WTC11 (cell line): ENCODE data around the gene TMEM260. TPM values are rescaled to one million over a fixed set of nuclear protein-coding genes. Genes with fewer than 3 reads are reported as not detected.

Source experiments
- ATAC-seq: fragments of 200-7000 bp; cut with Tn5 transposase; 2 replicates; pipeline ENCODE4 v1.10.0; 2021; ENCODE audit warnings: mild to moderate bottlenecking, moderate library complexity
- CTCF ChIA-PET: fragments of 300-600 bp; sonication (Branson Sonifier 250); formaldehyde crosslinking; loops from one replicate; lab custom pipeline; 2021; ENCODE audit warnings: antibody characterized with exemption; lab: Charles Lee
- POLR2A ChIA-PET: fragments of 350-600 bp; sonication (Branson Sonifier 250); formaldehyde crosslinking; loops from one replicate; lab custom pipeline; 2021; ENCODE audit warnings: antibody characterized with exemption; lab: Charles Lee
- DNase-seq: peaks from one replicate; pipeline ENCODE4 v3.0.0; 2021; ENCODE audit warnings: low spot score
- H3K27ac Mint-ChIP-seq: 2 replicates; pipeline ENCODE4 v1.8.0; 2021; ENCODE audit warnings: mixed read lengths
- H3K27me3 Mint-ChIP-seq: 2 replicates; pipeline ENCODE4 v1.8.0; 2021; ENCODE audit warnings: low read depth, mild to moderate bottlenecking, moderate library complexity, mixed read lengths
- H3K36me3 Mint-ChIP-seq: 2 replicates; pipeline ENCODE4 v1.8.0; 2021; ENCODE audit warnings: mixed read lengths
- H3K4me1 Mint-ChIP-seq: 2 replicates; pipeline ENCODE4 v1.8.0; 2022; ENCODE audit warnings: mixed read lengths
- H3K4me3 Mint-ChIP-seq: 2 replicates; pipeline ENCODE4 v1.8.0; 2021; ENCODE audit warnings: mild to moderate bottlenecking, moderate library complexity, mixed read lengths
- H3K9me3 Mint-ChIP-seq: 2 replicates; pipeline ENCODE4 v1.8.0; 2021; ENCODE audit warnings: mixed read lengths
- ATF1 ChIP-seq: sonication (generic); formaldehyde crosslinking; IDR thresholded peaks from 2 replicates; pipeline ENCODE4 v1.8.1; 2023; ENCODE audit warnings: mild to moderate bottlenecking, moderate library complexity, missing genetic modification reagents
- ATF2 ChIP-seq: sonication (generic); formaldehyde crosslinking; IDR thresholded peaks from 2 replicates; pipeline ENCODE4 v1.8.1; 2022; ENCODE audit warnings: low read depth, missing genetic modification reagents, borderline replicate concordance
- CDX4 ChIP-seq: fragments of 250-450 bp; sonication (Bioruptor Pico); IDR thresholded peaks from 2 replicates; pipeline ENCODE4 v1.9.0; 2021; ENCODE audit warnings: moderate library complexity, mild to moderate bottlenecking, inconsistent platforms, borderline replicate concordance
- CREM ChIP-seq: sonication (generic); formaldehyde crosslinking; IDR thresholded peaks from 2 replicates; pipeline ENCODE4 v1.8.1; 2022; ENCODE audit warnings: mild to moderate bottlenecking, missing genetic modification reagents, moderate library complexity
- E2F1 ChIP-seq: sonication (generic); formaldehyde crosslinking; IDR thresholded peaks from 2 replicates; pipeline ENCODE4 v1.8.0; 2022; ENCODE audit warnings: mild to moderate bottlenecking, missing genetic modification reagents
- E2F4 ChIP-seq: sonication (generic); formaldehyde crosslinking; IDR thresholded peaks from 2 replicates; pipeline ENCODE4 v1.8.1; 2022; ENCODE audit warnings: low read depth, mild to moderate bottlenecking, moderate library complexity, missing genetic modification reagents, borderline replicate concordance
- ELF4 ChIP-seq: sonication (generic); formaldehyde crosslinking; IDR thresholded peaks from 2 replicates; pipeline ENCODE4 v1.8.1; 2022; ENCODE audit warnings: low read depth, mild to moderate bottlenecking, moderate library complexity, missing genetic modification reagents
- EMX1 ChIP-seq: fragments of 250-450 bp; sonication (Bioruptor Pico); IDR thresholded peaks from 2 replicates; pipeline ENCODE4 v1.8.0; 2021; ENCODE audit warnings: mild to moderate bottlenecking
- ERG ChIP-seq: fragments of 250-450 bp; sonication (Bioruptor Pico); IDR thresholded peaks from 2 replicates; pipeline ENCODE4 v1.8.0; 2021; ENCODE audit warnings: mild to moderate bottlenecking
- ETV6 ChIP-seq: sonication (generic); formaldehyde crosslinking; IDR thresholded peaks from 2 replicates; pipeline ENCODE4 v1.8.1; 2022; ENCODE audit warnings: mild to moderate bottlenecking, missing genetic modification reagents
- HMGXB4 ChIP-seq: sonication (generic); formaldehyde crosslinking; IDR thresholded peaks from 2 replicates; pipeline ENCODE4 v1.8.1; 2023; ENCODE audit warnings: mild to moderate bottlenecking, moderate library complexity, missing genetic modification reagents
- IRF1 ChIP-seq: sonication (generic); formaldehyde crosslinking; IDR thresholded peaks from 2 replicates; pipeline ENCODE4 v1.8.0; 2023; ENCODE audit warnings: missing genetic modification reagents
- NR3C1 ChIP-seq: sonication (generic); formaldehyde crosslinking; conservative IDR thresholded peaks from 2 replicates; pipeline ENCODE4 v1.8.1; 2023; ENCODE audit warnings: low read depth, mild to moderate bottlenecking, missing genetic modification reagents
- SMAD4 ChIP-seq: sonication (generic); formaldehyde crosslinking; IDR thresholded peaks from 2 replicates; pipeline ENCODE4 v1.8.0; 2022; ENCODE audit warnings: mild to moderate bottlenecking, missing genetic modification reagents
- USF1 ChIP-seq: sonication (generic); formaldehyde crosslinking; IDR thresholded peaks from 2 replicates; pipeline ENCODE4 v1.8.0; 2022; ENCODE audit warnings: mild to moderate bottlenecking, missing genetic modification reagents
- ZMAT4 ChIP-seq: fragments of 250-450 bp; sonication (Bioruptor Pico); IDR thresholded peaks from 2 replicates; pipeline ENCODE4 v1.9.0; 2021; ENCODE audit warnings: mild to moderate bottlenecking
- ZNF121 ChIP-seq: sonication (generic); formaldehyde crosslinking; IDR thresholded peaks from 2 replicates; pipeline ENCODE4 v1.8.0; 2023; ENCODE audit warnings: missing genetic modification reagents
- ZNF512 ChIP-seq: sonication (generic); formaldehyde crosslinking; IDR thresholded peaks from 2 replicates; pipeline ENCODE4 v1.8.1; 2022; ENCODE audit warnings: missing genetic modification reagents, borderline replicate concordance
- total RNA-seq: library from RNA; stranded (reverse); gene quantifications from 3 replicates; pipeline ENCODE4 v1.2.3, GENCODE V29; 2021

The TMEM260 gene
- total RNA-seq, 1 experiment from 2014 or later, result 17.9 TPM

GRCh38 chr14:56630707-56631106 is 51.1 kb downstream of the TMEM260 start (continued):
- TF ChIP-seq ATF2 (no peak), ETV6 (CRISPR knock-in tag) (no peak), E2F1 (CRISPR knock-in tag) (no peak), HMGXB4 (CRISPR knock-in tag) (no peak), IRF1 (CRISPR knock-in tag) (no peak), ZMAT4 (CRISPR knock-in tag) (no peak), E2F4 (CRISPR knock-in tag) (no peak), NR3C1 (no peak), EMX1 (CRISPR knock-in tag) (no peak), USF1 (CRISPR knock-in tag) (no peak)

- no peak overlapping the region for H3K27ac Mint-ChIP-seq
- DNase-seq, result no peak
- CTCF ChIA-PET, result no interaction called here
- no peaks in the 10 kb centered on the region for H3K27me3 Mint-ChIP-seq
- H3K9me3 Mint-ChIP-seq, result peaks cover 17% of the 10 kb centered on the region
- no peak for TF ChIP-seq CDX4 (CRISPR knock-in tag)
- TF ChIP-seq, all 79 proteins: peak for 0
- POLR2A ChIA-PET, result no interaction called here
- Mint-ChIP-seq H3K4me3 (no peak overlapping the region), H3K36me3 (peaks cover 81% of the 10 kb centered on the region), H3K4me1 (no peaks in the 10 kb centered on the region)
- ATAC-seq, result no peak
These were observed 52.6 kb downstream of the TMEM260 start for GRCh38 chr14:56632195-56632594.

- DNase-seq (no peak), ATAC-seq (no peak)
- Mint-ChIP-seq H3K27me3 (no peaks in the 10 kb centered on the region), H3K27ac (no peak overlapping the region), H3K9me3 (peaks cover 25% of the 10 kb centered on the region), H3K36me3 (peaks cover 85% of the 10 kb centered on the region), H3K4me1 (no peaks in the 10 kb centered on the region), H3K4me3 (no peak overlapping the region)
- ChIA-PET POLR2A (no interaction called here), CTCF (interaction anchor here (0.5 kb wide), 1 partner anchor 70 kb away, joined by 3 read pairs; no protein-coding TSS in a partner anchor)
- TF ChIP-seq ZNF121 (CRISPR knock-in tag), result no peak
- no peak for TF ChIP-seq CREM (CRISPR knock-in tag)
- no peak for TF ChIP-seq ZNF512 (CRISPR knock-in tag)
- TF ChIP-seq ZMAT4 (CRISPR knock-in tag), result no peak
- TF ChIP-seq SMAD4 (CRISPR knock-in tag), result no peak
- no peak for TF ChIP-seq ERG (CRISPR knock-in tag)
- TF ChIP-seq ATF1 (CRISPR knock-in tag), result no peak
- no peak for TF ChIP-seq ELF4 (CRISPR knock-in tag)
These were observed 53.9 kb downstream of the TMEM260 start for GRCh38 chr14:56633544-56633943.
